HTERT RPE-1 (cell line): Measurements from ENCODE around the gene ZNF160.

Experiments
- in situ Hi-C: fragments of 300-500 bp; cut with MboI; formaldehyde crosslinking; loops from 4 replicates; pipeline ENCODE4 v1.14.3; 2020; ENCODE audit warnings: low sequenced_read_pairs

ZNF160 gene

DNA sequence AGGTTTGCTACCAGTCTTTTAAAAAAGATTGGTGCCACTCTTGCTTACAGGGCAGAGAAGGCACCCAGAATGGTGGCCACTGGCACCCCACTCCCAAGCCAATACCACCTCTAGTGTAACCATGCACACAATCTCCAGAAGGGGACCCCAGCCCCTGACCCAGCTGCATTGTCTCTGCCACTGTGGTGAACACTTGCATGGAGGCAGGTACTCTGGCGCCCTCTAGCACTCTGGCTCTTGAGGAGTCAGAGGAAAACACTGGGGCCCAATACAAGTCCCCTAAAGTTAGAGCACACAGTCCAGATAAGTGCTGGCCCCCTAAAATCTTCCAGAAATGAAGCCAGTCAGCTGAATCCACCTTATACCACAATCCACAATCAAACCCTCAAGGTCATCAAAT is 83.5 kb downstream of the ZNF160 start:
- in situ Hi-C loops = no loop called here
